Chondrocyte (in vitro differentiated cells): ENCODE results near the gene MAP2K6. TPM values are rescaled to one million over a fixed set of nuclear protein-coding genes. Genes with fewer than 3 reads are reported as not detected.
A peak's percentile ranks its signal among the peaks of the same experiment; 100 is the strongest.

ENCODE experiments used
- DNase-seq: peaks from one replicate; pipeline ENCODE4 v3.0.0; 2021; ENCODE audit warnings: mixed read lengths, low spot score
- H3K27ac Mint-ChIP-seq: one replicate; pipeline ENCODE4 v1.8.0; 2021; ENCODE audit warnings: mild to moderate bottlenecking, moderate library complexity, mixed read lengths; ENCODE audit not compliant: unreplicated experiment
- H3K27me3 Mint-ChIP-seq: 2 replicates; pipeline ENCODE4 v1.8.0; 2021; ENCODE audit warnings: low read depth, mixed read lengths
- H3K36me3 Mint-ChIP-seq: 2 replicates; pipeline ENCODE4 v1.8.0; 2021; ENCODE audit warnings: low read depth, mixed read lengths
- H3K4me1 Mint-ChIP-seq: 2 replicates; pipeline ENCODE4 v1.8.0; 2021; ENCODE audit warnings: low read depth, mild to moderate bottlenecking, mixed read lengths
- H3K4me3 Mint-ChIP-seq: one replicate; pipeline ENCODE4 v1.8.0; 2021; ENCODE audit warnings: mild to moderate bottlenecking, moderate library complexity, mixed read lengths; ENCODE audit not compliant: unreplicated experiment
- H3K9me3 Mint-ChIP-seq: 2 replicates; pipeline ENCODE4 v1.8.0; 2021; ENCODE audit warnings: low read depth, mixed read lengths
- total RNA-seq: library from RNA; stranded (reverse); gene quantifications from 3 replicates; pipeline ENCODE4 v1.2.1, GENCODE V29; 2021
- TF ChIP-seq, protein P1 (sequence below): fragments of 200-600 bp; sonication (generic); IDR thresholded peaks from 2 replicates; pipeline ENCODE4 v1.5.0; 2021; ENCODE audit warnings: antibody characterized with exemption, mild to moderate bottlenecking, moderate library complexity

MAP2K6 gene
- total RNA-seq, 1 donor from 2014 or later, result 0.75 TPM

DNA sequence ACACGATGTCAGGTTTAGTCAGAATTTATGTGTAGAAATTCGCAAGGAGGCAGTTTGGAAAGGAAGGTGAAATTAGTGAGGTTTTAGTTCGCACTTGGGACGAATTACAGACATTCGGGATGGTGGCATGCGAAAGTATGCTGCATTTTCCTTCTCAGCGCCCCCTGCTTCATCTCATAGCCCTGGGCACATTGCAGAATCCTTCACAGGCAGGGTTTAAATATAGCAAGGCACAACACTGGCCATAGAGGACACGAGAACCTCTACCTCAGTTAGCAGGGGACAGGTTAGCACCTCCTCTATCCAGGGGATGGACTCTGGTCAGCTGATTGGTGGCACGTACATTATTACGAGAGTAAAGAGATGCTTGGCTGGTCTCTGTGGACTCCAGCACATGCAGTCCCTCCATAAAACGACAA is 47.5 kb downstream of the MAP2K6 start:
- Mint-ChIP-seq H3K27ac (no peak overlapping the region), H3K27me3 (no peaks in the 10 kb centered on the region), H3K4me1 (no peaks in the 10 kb centered on the region), H3K36me3 (no peaks in the 10 kb centered on the region), H3K9me3 (no peaks in the 10 kb centered on the region), H3K4me3 (no peak overlapping the region)
- no peak for DNase-seq
- TF ChIP-seq, protein P1, sequence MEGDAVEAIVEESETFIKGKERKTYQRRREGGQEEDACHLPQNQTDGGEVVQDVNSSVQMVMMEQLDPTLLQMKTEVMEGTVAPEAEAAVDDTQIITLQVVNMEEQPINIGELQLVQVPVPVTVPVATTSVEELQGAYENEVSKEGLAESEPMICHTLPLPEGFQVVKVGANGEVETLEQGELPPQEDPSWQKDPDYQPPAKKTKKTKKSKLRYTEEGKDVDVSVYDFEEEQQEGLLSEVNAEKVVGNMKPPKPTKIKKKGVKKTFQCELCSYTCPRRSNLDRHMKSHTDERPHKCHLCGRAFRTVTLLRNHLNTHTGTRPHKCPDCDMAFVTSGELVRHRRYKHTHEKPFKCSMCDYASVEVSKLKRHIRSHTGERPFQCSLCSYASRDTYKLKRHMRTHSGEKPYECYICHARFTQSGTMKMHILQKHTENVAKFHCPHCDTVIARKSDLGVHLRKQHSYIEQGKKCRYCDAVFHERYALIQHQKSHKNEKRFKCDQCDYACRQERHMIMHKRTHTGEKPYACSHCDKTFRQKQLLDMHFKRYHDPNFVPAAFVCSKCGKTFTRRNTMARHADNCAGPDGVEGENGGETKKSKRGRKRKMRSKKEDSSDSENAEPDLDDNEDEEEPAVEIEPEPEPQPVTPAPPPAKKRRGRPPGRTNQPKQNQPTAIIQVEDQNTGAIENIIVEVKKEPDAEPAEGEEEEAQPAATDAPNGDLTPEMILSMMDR, result no peak

- no peak for DNase-seq
- Mint-ChIP-seq H3K4me3 (no peak overlapping the region), H3K36me3 (no peaks in the 10 kb centered on the region), H3K4me1 (no peaks in the 10 kb centered on the region), H3K9me3 (no peaks in the 10 kb centered on the region), H3K27me3 (no peaks in the 10 kb centered on the region), H3K27ac (no peak overlapping the region)
- TF ChIP-seq, protein P1, result no peak
These were observed 48.4 kb downstream of the MAP2K6 start for GRCh38 chr17:69462882-69463281.

DNA sequence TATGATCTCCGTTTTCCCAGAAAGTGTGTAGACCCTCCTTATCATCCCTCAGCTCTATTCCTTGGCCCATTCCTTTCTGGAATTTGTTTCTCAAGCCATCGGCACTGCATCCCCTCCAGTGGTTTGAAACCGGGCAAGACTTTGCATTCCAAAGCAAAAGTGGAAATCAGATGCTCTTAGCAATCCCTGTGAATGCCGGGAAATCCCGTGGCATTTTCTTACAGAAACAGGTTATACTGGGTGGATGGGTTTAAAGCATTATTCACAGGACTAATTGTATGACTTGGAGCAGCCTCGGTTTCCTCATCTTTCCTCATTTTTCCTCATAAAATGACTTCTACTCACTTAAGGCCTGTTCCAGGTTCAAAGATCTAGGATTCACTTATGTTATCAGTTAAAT is 52.0 kb downstream of the MAP2K6 start:
- no peak overlapping the region for H3K4me3 Mint-ChIP-seq
- no peak overlapping the region for H3K27ac Mint-ChIP-seq
- TF ChIP-seq, protein P1, result no peak
- H3K4me1 Mint-ChIP-seq, result no peaks in the 10 kb centered on the region
- H3K9me3 Mint-ChIP-seq, result no peaks in the 10 kb centered on the region
- no peaks in the 10 kb centered on the region for H3K36me3 Mint-ChIP-seq
- DNase-seq, result no peak
- H3K27me3 Mint-ChIP-seq, result no peaks in the 10 kb centered on the region

DNA sequence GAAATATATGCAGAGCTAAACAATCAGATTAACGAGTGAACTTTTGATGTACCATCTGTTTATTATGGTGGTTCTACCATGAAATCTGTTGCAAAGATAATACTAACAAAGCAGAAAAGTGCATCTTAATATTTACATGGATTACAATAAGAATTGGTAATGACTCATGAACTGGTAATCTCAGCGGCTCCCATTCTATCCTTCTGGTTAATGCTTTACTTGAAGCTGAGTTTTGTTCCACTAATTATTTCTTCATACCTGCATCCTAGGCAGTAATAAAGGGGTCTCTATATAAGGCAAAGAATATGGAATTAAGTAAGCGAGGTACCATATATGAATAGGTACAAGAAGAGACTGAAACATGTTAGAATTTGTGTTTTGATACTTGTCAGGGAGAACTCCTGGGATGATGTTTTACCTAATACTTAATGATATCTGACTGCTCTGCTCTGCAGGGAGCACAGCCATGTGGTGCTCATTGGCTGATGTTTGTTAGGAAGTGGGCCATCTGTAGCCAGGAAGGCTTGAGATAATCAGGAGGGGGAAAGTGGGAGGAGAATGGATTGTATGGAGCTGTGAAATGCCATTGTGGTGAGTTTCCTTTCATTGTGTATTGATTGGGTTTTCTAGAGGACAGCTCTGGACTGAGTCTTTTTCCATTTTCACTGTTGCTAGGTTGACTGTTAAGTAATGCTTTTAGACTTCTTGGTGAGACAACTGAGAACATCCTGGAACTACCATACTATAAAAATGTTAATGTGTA is 52.6 kb downstream of the MAP2K6 start:
- no peaks in the 10 kb centered on the region for H3K9me3 Mint-ChIP-seq
- no peaks in the 10 kb centered on the region for H3K36me3 Mint-ChIP-seq
- H3K27me3 Mint-ChIP-seq, result no peaks in the 10 kb centered on the region
- H3K27ac Mint-ChIP-seq, result peak overlapping the region; percentile 81
- TF ChIP-seq, protein P1, result no peak
- H3K4me3 Mint-ChIP-seq, result no peak overlapping the region
- DNase-seq, result no peak
- H3K4me1 Mint-ChIP-seq, result no peaks in the 10 kb centered on the region

- Mint-ChIP-seq H3K36me3 (no peaks in the 10 kb centered on the region), H3K27me3 (no peaks in the 10 kb centered on the region), H3K27ac (no peak overlapping the region), H3K4me3 (no peak overlapping the region), H3K4me1 (no peaks in the 10 kb centered on the region), H3K9me3 (no peaks in the 10 kb centered on the region)
- TF ChIP-seq, protein P1, result no peak
- no peak for DNase-seq
These were observed 53.7 kb downstream of the MAP2K6 start for GRCh38 chr17:69468207-69468606.
